Stimulated activated CD8-positive, alpha-beta memory T cell treated with anti-CD3 and anti-CD28 coated beads, Interleukin-2, amount 100 ng/mL, for 48 hours (primary cell): Measurements from ENCODE around the gene HLA-DRA.

Experiments
- DNase-seq, 2 donors: peaks; one replicate each; pipeline ENCODE4 v3.0.0-alpha.2; 2020; ENCODE audit warnings: low read depth in 2 of 2

HLA-DRA gene

GRCh38 chr6:32475392-32476206 is 35.9 kb downstream of the HLA-DRA start:
- no peak for DNase-seq

- no peak for DNase-seq
These were observed 44.4 kb downstream of the HLA-DRA start for GRCh38 chr6:32483968-32484613.

DNA sequence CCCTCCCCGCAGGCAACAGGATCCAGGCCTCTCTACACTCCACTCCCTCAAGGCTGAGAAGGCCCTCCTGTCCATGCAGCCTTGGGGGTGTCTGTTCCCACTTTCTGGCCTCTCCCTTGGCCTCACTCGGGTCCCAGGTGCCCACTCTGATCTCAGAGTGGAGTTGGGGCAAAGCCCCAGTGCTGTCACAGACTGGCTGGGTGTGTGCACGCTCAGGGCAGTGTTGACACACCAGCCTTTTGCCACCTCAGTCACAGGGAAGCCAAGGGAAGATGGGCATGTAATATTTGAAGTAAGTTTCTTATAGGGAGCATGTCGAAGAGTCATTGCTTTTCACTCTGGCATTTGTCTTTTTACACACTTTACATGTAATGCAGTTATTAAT is 44.9 kb downstream of the HLA-DRA start:
- DNase-seq, result no peak

GRCh38 chr6:32488083-32488482 is 48.4 kb downstream of the HLA-DRA start:
- DNase-seq, result no peak

GRCh38 chr6:32491700-32492099 is 52.0 kb downstream of the HLA-DRA start:
- no peak for DNase-seq

GRCh38 chr6:32492351-32492750 is 52.7 kb downstream of the HLA-DRA start:
- no peak for DNase-seq
